Small intestine (tissue), 7 donors: ENCODE results near the gene PSMB8. TPM values are rescaled to one million over a fixed set of nuclear protein-coding genes. Genes with fewer than 3 reads are reported as not detected.
A peak's percentile ranks its signal among the peaks of the same experiment; 100 is the strongest.

Source experiments
- DNase-seq, 2 donors: peaks; one replicate each; pipeline versions ENCODE4 v3.0.0 to v3.0.0-alpha.2; 2013
- FAIRE-seq: peaks from 2 replicates; lab custom pipeline; 2012; peaks lifted over from hg19 to GRCh38; lab: Jason Lieb, UNC
- H3K27ac ChIP-seq, 3 donors: one replicate each; pipeline ENCODE4 v1.5.1; 2013; ENCODE audit warnings: low read length in 2 of 3, mild to moderate bottlenecking in 2 of 3, control low read depth in 1 of 3, inconsistent platforms in 1 of 3, low read depth in 1 of 3, moderate library complexity in 1 of 3
- H3K27me3 ChIP-seq, 3 donors: one replicate each; pipeline ENCODE4 v1.6.1; 2013; ENCODE audit warnings: low read length in 3 of 3, inconsistent platforms in 1 of 3; ENCODE audit not compliant: control insufficient read depth in 3 of 3, insufficient read depth in 3 of 3
- H3K36me3 ChIP-seq, 3 donors: one replicate each; pipeline ENCODE4 v1.6.1; 2013; ENCODE audit warnings: low read length in 3 of 3, inconsistent platforms in 1 of 3, low read depth in 1 of 3, mild to moderate bottlenecking in 1 of 3, moderate library complexity in 1 of 3; ENCODE audit not compliant: control insufficient read depth in 3 of 3, insufficient read depth in 2 of 3
- H3K4me1 ChIP-seq, 3 donors: one replicate each; pipeline ENCODE4 v1.6.1; 2013; ENCODE audit warnings: low read length in 2 of 3, inconsistent platforms in 1 of 3, low read depth in 1 of 3, mild to moderate bottlenecking in 1 of 3, moderate library complexity in 1 of 3; ENCODE audit not compliant: control insufficient read depth in 3 of 3, insufficient read depth in 2 of 3
- H3K4me3 ChIP-seq, 3 donors: one replicate each; pipeline ENCODE4 v1.5.1; 2013; ENCODE audit warnings: low read length in 3 of 3, control low read depth in 1 of 3, inconsistent platforms in 1 of 3, low read depth in 1 of 3, mild to moderate bottlenecking in 1 of 3, moderate library complexity in 1 of 3
- H3K9me3 ChIP-seq, 2 donors: one replicate each; pipeline ENCODE4 v1.6.1; 2013; ENCODE audit warnings: low read depth in 1 of 2, low read length in 1 of 2; ENCODE audit not compliant: control insufficient read depth in 2 of 2, insufficient read depth in 1 of 2
- WGBS, 3 donors: extraction: QIAGEN DNeasy Blood & Tissue Kit; methylation state at CpG; one replicate each; pipeline ENCODE4 v1.1.7; 2013; 5-methylcytosine and 5-hydroxymethylcytosine counted together
- polyA plus RNA-seq, 4 donors: library from polyadenylated mRNA; stranded (reverse) in 3 of 4; unstranded in 1 of 4; fragments of 200-250 nt in 3 of 4; fragments of 120-200 nt in 1 of 4; gene quantifications; one replicate each; pipeline versions ENCODE4 v1.2.1 to v1.2.3, GENCODE V29; 2013
- donor health status: healthy with polysubstance abuse.
- donor health status: control.
- donor health status: control.
- donor health status: Bipolar disorder and iron deficiency.
- donor health status: healthy.

PSMB8 gene
- polyA plus RNA-seq, 4 donors: 48.0 to 329 (median 293) TPM

DNA sequence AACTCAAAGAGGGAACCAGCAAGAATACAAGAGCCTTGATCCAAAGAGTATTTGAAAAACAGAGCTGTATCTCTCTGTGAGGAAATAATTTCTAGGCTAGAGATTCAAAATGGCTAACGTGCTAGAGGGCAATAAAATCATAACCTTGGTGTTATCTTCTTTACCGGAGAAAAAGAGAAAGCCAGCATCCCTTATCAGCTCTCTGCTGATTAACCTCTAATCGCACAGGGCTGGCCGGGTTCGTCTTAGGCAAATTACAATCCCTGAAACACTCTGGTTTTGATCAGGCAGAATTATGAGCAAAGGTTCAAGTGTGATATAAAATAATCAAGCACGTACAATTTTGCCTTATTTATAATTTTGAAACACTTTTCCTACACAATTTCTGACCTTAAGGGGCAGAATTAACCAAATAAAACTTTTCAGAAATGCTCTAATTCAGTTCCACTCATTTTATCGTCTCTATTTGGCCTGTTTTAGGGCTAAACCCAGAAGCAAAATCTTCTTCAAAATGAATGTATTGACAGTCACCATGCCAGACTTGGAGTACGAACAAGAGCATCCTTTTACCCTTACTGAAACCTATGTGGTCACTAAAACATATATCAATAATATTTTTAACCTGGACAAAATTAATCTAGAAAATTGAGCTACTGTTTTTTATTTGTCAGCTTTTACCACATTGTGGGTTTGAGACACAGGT lies 23.9 kb upstream of the PSMB8 start:
- WGBS, 3 donors: 13 to 41% (median 27%) methylated on average over 8 of the region's 8 CpGs
- Histone ChIP-seq H3K9me3 (no peaks in the 10 kb centered on the region), H3K36me3 (no peaks in the 10 kb centered on the region), H3K27me3 (peaks cover 0 to 38% (median 0%) of the 10 kb centered on the region in 3 donors), H3K4me3 (no peak overlapping the region), H3K27ac (peak overlapping the region in 2 of 3 donors; percentile 73 to 87), H3K4me1 (peaks cover 0 to 16% (median 3%) of the 10 kb centered on the region in 3 donors)
- DNase-seq (peak; percentile 57 to 91), FAIRE-seq (peak; percentile 47)

DNA sequence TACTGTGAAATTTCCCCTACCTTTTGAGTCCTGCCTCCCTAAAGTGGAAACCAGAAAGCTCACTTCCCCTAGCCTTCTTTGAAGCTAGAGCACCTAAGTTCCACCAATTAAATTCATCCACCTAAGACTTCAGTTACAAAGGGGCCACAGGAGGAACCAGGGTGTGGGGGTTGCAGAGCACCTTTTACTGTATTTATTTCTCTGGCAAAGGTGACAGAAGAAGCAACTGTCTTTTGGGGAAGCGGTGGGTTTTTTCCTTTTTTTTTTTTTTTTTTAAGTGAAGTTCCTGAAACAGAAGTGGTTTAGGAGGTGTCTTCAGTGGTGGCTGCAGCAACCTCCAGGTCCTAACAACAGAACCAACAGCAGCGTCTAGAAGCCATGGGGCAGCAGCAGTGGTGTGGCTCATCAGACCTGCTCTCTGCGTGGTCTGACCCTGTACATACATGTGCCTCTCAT lies 23.2 kb upstream of the PSMB8 start:
- FAIRE-seq (no peak), DNase-seq (peak in 1 of 2 donors; percentile 19)
- peak overlapping the region in 2 of 3 donors; percentile 73 to 87 for H3K27ac ChIP-seq
- peaks cover 0 to 37% (median 0%) of the 10 kb centered on the region in 3 donors for H3K27me3 ChIP-seq
- 23 to 44% (median 31%) methylated on average over 3 of the region's 3 CpGs for WGBS, 3 donors
- peaks cover 0 to 16% (median 3%) of the 10 kb centered on the region in 3 donors for H3K4me1 ChIP-seq
- no peaks in the 10 kb centered on the region for H3K36me3 ChIP-seq
- H3K4me3 ChIP-seq: no peak overlapping the region
- H3K9me3 ChIP-seq: no peaks in the 10 kb centered on the region

DNA sequence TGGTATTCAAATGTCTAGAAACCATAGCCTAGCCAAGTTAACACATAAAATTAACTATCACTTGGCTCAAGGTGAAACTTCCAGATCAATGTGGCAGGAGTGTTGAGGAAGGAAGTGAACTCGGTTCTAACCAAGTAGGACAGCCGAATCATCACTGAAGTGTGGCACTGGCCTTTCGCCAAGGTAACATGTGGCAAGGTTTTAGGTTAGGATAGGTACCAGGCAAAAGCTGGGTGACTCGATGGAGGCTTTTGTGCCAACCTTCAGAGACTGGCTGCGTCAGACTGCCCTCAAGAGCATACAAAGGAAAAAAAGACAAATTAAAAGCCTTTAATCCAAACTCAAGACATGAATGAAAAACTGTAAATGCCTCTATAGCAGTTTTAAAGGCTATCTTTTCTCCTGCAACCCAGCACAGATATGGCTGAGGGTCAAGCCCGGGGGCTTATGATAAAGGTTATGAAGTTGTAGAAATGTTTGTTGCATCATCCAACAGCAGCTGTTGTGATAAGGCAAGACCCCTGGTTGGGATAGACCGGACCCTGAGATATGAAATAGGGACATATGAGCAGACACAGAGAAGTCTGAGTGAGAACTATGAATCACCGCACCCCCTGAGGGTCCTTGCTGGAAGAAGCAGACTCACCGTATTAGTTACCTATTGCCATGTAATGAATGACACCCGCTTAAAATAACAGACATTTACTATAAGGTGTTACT lies 22.0 kb upstream of the PSMB8 start:
- Histone ChIP-seq H3K36me3 (no peaks in the 10 kb centered on the region), H3K4me1 (peaks cover 0 to 19% (median 5%) of the 10 kb centered on the region in 3 donors), H3K9me3 (no peaks in the 10 kb centered on the region), H3K27me3 (peaks cover 0 to 38% (median 0%) of the 10 kb centered on the region in 3 donors), H3K4me3 (no peak overlapping the region), H3K27ac (no peak overlapping the region)
- WGBS, 3 donors: 70 to 74% (median 74%) methylated on average over 10 of the region's 10 CpGs
- DNase-seq (no peak), FAIRE-seq (no peak)

DNA sequence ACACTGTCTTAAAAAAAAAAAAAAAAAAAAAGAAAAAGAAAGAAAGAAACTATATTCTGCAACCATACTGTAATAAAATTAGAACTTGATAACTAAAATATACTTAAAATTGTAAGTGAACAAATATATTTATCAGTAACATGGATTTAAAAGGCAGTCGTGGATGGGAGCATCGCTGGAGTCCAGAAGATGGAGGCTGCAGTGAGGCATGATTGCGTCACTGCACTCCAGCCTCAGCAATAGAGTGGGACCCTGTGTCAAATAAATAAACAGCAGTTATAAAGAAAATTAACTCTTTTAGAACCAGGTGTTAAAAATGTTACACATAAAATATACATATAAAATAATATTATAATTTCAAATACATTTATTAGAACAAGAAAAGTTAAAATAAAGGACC lies 18.9 kb upstream of the PSMB8 start:
- H3K36me3 ChIP-seq: peaks cover 0 to 14% (median 9%) of the 10 kb centered on the region in 3 donors
- H3K27ac ChIP-seq: no peak overlapping the region
- no peak overlapping the region for H3K4me3 ChIP-seq
- H3K9me3 ChIP-seq: no peaks in the 10 kb centered on the region
- H3K27me3 ChIP-seq: peaks cover 0 to 30% (median 0%) of the 10 kb centered on the region in 3 donors
- 69 to 84% (median 77%) methylated on average over 3 of the region's 3 CpGs for WGBS, 3 donors
- peaks cover 0 to 13% (median 5%) of the 10 kb centered on the region in 3 donors for H3K4me1 ChIP-seq
- DNase-seq (no peak), FAIRE-seq (no peak)

DNA sequence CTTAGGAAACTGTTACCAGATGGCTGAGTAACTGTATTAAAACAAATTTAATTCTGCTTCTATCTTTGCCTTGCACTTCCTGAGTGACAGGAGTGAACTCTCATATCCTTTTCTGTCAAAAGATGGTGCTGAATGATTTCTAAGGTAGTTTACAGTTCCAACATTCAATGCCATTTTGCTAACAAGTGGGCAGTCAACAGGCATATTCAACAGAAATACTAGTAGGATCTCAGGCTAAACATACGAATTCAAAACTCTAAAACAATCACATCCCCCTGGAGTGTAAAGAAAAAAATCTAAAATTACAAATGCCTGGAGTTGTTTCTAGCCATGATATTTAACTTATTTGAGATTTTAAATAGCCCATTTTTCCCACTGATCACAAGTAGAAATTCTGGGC lies 16.8 kb upstream of the PSMB8 start:
- Histone ChIP-seq H3K9me3 (no peaks in the 10 kb centered on the region), H3K36me3 (peaks cover 0 to 14% (median 10%) of the 10 kb centered on the region in 3 donors), H3K27me3 (peaks cover 0 to 26% (median 0%) of the 10 kb centered on the region in 3 donors), H3K4me1 (peaks cover 2 to 6% (median 4%) of the 10 kb centered on the region in 3 donors), H3K4me3 (no peak overlapping the region), H3K27ac (no peak overlapping the region)
- 77 to 83% (median 79%) methylated on average over 1 of the region's 1 CpG for WGBS, 3 donors
- DNase-seq (no peak), FAIRE-seq (no peak)

DNA sequence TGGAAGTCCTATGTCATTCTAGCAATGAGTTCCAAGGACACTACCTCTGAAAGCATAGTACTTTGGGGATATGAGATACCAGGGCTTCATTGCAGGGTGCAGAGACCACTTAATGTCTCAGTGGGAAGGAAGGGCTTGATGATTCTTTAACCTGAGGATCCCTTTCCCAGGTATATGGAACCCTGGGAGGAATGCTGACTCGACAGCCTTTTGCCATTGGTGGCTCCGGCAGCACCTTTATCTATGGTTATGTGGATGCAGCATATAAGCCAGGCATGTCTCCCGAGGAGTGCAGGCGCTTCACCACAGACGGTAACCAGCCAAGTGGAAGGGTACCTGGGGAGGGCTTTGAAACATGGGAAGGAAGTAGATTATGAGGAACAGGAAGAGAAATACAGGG lies 14.3 kb upstream of the PSMB8 start:
- peaks cover 2 to 9% (median 7%) of the 10 kb centered on the region in 3 donors for H3K4me1 ChIP-seq
- H3K36me3 ChIP-seq: peaks cover 0 to 14% (median 10%) of the 10 kb centered on the region in 3 donors
- no peak for FAIRE-seq
- 85 to 93% (median 93%) methylated on average over 5 of the region's 5 CpGs for WGBS, 3 donors
- H3K27me3 ChIP-seq: peaks cover 0 to 14% (median 0%) of the 10 kb centered on the region in 3 donors
- no peak for DNase-seq
- no peaks in the 10 kb centered on the region for H3K9me3 ChIP-seq
- no peak overlapping the region for H3K4me3 ChIP-seq
- no peak overlapping the region for H3K27ac ChIP-seq

DNA sequence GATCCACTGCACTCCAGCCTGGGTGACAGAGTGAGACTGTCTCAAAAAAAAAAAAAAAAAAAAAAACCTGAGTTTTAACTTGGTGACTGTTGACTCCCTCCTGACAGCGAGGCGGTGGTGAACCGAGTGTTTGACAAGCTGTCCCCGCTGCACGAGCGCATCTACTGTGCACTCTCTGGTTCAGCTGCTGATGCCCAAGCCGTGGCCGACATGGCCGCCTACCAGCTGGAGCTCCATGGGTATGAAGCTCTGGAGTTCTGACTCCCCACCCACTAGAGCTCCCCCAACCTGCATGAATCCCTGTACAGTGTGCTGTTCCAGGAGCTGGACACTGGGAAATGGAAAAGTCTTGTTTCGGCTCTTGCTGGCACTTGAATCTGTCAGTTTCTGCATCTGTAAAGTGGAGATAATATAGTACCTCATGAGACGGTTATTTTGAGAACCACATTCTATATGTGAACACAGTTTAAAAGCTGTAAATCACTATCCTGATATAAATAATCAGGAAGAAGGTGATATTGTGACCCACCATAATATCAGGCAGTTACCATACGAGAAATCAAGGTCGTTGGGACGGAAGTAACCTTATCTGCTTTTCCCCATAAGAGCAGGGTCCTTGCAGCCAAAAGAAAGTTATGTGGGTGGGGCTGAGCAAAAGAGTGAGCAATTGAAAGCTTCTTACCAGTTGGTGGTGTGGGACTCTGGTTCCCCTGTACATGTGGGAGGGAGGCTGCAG lies 13.5 kb upstream of the PSMB8 start:
- Histone ChIP-seq H3K27me3 (peaks cover 0 to 14% (median 0%) of the 10 kb centered on the region in 3 donors), H3K4me3 (no peak overlapping the region)

More for the DNA sequence above, 13.5 kb upstream of the PSMB8 start:
- H3K4me1 ChIP-seq: peaks cover 2 to 15% (median 7%) of the 10 kb centered on the region in 3 donors
- 76 to 82% (median 78%) methylated on average over 14 of the region's 14 CpGs for WGBS, 3 donors
- H3K27ac ChIP-seq: no peak overlapping the region
- H3K36me3 ChIP-seq: peaks cover 0 to 14% (median 10%) of the 10 kb centered on the region in 3 donors
- DNase-seq (no peak), FAIRE-seq (no peak)
- H3K9me3 ChIP-seq: no peaks in the 10 kb centered on the region
